Fibroblast of pulmonary artery (primary cell): ENCODE data around the gene SCN2B.

Experiments
- DNase-seq: peaks from one replicate; pipeline ENCODE4 v3.0.0-alpha.2; 2010; ENCODE audit warnings: low read depth
- H3K4me3 ChIP-seq: replicated peaks from 2 replicates; pipeline ENCODE4 v1.5.1; 2011; ENCODE audit warnings: low read depth, mild to moderate bottlenecking, control low read depth, low read length, moderate library complexity
- TF ChIP-seq, protein P1 (sequence below): IDR thresholded peaks from 2 replicates; pipeline ENCODE4 v1.5.1; 2011; ENCODE audit warnings: mild to moderate bottlenecking, control low read depth, low read length, inconsistent platforms; ENCODE audit errors: missing control alignments

SCN2B gene

DNA sequence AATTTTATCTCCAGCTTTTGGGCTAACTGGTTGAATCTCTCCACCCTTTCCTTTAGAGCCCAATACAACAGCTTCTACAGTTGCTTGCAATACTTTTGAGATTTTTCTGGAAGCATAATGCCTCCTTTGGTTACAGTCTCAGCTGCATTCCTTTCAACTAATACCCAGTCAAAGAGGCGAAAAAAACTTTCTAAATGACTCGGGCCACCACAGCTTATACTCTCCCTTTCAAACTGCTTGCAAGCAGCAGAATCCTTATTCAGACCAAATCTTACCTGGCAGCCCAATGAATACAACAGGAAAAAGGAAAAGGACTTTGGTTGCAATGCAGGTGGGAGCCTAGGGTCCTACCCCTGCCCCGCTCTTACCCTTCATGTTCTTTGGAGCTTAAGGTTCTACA, 32.6 kb upstream of the SCN2B start:
- TF ChIP-seq, protein P1, sequence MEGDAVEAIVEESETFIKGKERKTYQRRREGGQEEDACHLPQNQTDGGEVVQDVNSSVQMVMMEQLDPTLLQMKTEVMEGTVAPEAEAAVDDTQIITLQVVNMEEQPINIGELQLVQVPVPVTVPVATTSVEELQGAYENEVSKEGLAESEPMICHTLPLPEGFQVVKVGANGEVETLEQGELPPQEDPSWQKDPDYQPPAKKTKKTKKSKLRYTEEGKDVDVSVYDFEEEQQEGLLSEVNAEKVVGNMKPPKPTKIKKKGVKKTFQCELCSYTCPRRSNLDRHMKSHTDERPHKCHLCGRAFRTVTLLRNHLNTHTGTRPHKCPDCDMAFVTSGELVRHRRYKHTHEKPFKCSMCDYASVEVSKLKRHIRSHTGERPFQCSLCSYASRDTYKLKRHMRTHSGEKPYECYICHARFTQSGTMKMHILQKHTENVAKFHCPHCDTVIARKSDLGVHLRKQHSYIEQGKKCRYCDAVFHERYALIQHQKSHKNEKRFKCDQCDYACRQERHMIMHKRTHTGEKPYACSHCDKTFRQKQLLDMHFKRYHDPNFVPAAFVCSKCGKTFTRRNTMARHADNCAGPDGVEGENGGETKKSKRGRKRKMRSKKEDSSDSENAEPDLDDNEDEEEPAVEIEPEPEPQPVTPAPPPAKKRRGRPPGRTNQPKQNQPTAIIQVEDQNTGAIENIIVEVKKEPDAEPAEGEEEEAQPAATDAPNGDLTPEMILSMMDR: no peak
- H3K4me3 ChIP-seq: no peak overlapping the region
- DNase-seq: no peak

DNA sequence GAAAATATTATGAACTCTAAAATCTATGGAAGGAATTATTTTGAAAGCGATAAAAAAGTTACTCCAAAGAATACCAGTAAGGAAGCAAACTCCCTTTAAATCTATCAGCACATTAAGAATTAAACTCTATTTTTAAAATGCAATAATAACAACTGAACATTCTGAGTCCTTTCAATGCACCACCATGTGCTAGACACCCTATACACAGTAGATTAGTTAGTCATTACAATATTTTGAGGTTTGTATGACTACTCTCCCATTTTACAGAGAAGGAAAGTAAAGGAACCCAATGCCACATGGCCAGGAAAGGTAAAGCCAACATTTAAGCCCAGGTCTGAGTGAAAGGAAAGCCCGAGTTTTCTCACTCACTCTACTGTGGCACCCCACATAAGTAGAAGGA, 30.6 kb upstream of the SCN2B start:
- no peak overlapping the region for H3K4me3 ChIP-seq
- TF ChIP-seq, protein P1: no peak
- no peak for DNase-seq

DNA sequence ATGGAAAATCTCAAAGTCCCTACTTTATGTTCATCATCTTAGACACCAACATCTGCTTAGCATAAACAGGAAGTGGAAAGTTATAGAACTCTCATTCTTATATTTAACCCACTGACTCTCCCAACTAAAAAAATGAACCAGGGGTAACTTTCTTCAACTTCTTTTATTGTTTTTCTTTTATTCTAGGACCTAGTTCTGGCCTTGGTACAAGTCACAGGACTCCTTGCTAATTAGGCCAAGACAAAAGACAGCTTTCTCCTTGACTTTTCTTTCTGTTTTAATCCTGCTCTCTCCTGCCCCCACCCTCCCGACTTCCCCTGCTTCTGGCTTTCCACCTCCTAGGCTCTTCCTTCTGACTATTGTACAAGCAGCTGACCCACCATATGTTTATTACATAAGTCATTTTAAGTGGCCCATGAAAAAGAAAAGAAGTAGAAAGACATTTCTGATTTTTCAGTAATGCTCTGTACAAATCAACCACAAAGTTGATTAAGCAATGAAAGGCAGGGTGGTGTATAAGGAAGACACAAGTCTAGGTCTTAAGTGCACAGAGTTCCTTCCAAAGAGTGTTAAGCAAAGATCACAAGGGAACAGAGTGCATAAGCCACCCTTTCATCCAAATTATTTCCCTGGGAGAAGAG, 30.1 kb upstream of the SCN2B start:
- TF ChIP-seq, protein P1: no peak
- no peak overlapping the region for H3K4me3 ChIP-seq
- DNase-seq: no peak

DNA sequence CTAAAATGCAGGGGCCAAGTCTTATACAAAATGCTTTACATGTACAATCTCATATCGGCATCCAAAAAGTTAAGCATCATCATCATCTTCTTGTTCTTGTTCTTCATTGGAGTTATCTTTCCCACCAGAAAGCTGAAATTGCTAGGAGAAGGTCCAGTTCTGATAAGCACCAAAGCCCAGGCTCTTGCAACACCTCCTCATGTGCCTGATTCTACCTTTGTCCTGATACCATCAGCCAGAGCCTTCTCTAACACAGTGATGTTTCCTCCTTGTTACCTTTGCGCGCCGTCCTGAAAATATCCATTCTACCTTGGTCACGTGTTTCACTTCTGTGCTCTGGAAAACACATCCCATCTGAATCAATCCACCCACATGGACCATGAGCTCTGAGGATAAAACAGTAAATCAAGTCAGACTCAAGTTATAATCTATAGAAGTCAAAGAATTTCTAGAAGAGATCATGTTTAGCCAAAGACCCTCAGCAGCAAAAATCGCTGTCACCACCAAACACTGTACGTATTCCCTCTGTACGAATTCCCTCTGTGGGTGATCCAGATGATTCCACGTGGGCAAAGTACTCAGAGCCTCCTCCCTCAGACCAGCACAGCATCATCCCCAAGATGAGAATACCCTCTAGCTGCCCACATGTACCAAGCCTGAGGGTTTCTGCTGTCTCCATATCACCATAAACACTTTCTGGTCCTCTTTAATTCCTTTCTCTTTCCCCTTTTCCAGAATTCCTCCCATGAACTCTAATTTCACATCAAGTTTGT, 29.4 kb upstream of the SCN2B start:
- TF ChIP-seq, protein P1: no peak
- DNase-seq: no peak
- no peak overlapping the region for H3K4me3 ChIP-seq

DNA sequence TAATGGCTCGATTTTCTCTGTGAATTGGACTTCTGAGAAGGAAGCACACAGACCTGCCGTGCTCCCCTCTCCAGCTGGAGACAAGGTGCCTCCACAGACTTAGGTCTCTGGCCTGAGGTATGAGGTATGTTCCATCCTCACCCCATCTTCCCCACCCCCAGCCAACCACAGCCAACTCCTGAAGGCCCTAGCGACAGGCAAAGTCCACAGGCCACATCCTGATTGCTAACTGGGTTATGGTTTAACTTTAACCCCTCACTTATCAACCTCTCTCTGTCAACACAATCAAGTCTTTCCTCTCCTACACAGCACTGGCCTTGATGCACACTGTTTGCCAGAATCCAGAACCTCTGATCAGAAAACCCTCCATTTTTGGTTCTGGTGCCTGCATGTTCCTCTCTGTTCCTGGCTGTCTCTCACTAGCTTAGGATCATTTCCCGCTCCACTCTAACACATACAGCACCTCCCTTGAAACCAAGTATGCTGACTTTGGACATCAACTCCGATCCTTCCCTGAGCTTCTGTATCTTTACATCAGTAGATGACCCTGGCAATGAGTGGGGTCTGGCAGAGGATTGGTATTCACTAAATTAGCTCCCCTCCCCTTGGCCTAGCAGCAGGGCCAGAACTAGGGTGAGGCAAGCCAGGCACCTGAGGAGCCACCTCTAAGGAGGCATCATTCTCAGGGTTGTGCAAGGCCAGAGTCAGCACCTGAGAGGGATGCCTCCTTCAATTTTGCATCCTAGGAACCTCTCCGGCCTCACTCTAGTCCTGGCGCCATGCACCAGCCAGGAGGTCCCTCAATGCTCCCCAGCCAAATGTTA, 26.4 kb upstream of the SCN2B start:
- DNase-seq: no peak
- H3K4me3 ChIP-seq: no peak overlapping the region
- TF ChIP-seq, protein P1: no peak

DNA sequence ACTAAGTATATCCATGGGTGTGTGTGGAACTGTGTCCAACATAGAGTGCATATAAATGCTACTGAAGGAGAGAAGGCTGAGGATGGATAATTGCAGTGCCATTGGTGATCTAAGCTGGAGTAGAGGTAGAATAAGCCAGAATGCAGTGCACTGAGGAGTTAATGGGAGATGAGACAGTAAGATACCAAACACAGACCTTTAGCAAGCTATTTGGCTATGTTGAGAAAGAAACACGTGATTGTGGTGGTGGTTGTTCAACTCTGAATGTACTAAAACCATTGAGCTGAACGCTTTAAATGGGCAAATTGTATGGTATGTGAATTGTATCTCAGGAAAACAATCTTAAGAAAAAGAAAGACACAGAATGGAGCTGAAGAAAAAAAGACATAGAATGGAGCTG, 25.5 kb upstream of the SCN2B start:
- H3K4me3 ChIP-seq: no peak overlapping the region
- TF ChIP-seq, protein P1: no peak

More for the DNA sequence above, 25.5 kb upstream of the SCN2B start:
- no peak for DNase-seq
